ENCODE results near the gene AQP1. TPM values are rescaled to one million over a fixed set of nuclear protein-coding genes. Genes with fewer than 3 reads are reported as not detected.

AQP1 gene
- total and polyA plus RNA-seq, 4 donors: 8.9 to 76.3 (median 23.5) TPM

- H3K4me1 ChIP-seq (ENCODE audit: control insufficient read depth in 4 of 4, insufficient read depth in 4 of 4, low read length in 3 of 4): peaks cover 3 to 16% (median 11%) of the 10 kb centered on the region in 4 donors
- no peaks in the 10 kb centered on the region for H3K9me3 ChIP-seq (ENCODE audit: control insufficient read depth in 4 of 4, low read length in 3 of 4)
- WGBS: 79% methylated on average over 9 of the region's 9 CpGs
- DNase-seq (ENCODE audit: low spot score): no peak
- no peaks in the 10 kb centered on the region for H3K36me3 ChIP-seq (ENCODE audit: control insufficient read depth in 4 of 4, insufficient read depth in 3 of 4, low read depth in 1 of 4, low read length in 3 of 4)
- H3K4me3 ChIP-seq (ENCODE audit: low read depth in 1 of 3, low read length in 3 of 3): no peak overlapping the region
- H3K27ac ChIP-seq (ENCODE audit: low read depth in 1 of 2, low read length in 2 of 2): no peak overlapping the region
- no peak overlapping the region for H3K9ac ChIP-seq (ENCODE audit: low read depth in 1 of 2, low read length in 2 of 2)
- TF ChIP-seq FOXA2 (IDR thresholded peaks at IDR 0.05) (no peak), ATF3 (IDR thresholded peaks at IDR 0.05) (no peak), JUND (IDR thresholded peaks at IDR 0.05) (no peak), NR2F2 (IDR thresholded peaks at IDR 0.05) (no peak), TAF1 (conservative IDR thresholded peaks at IDR 0.05) (no peak), HNF4G (IDR thresholded peaks at IDR 0.05) (no peak), REST (IDR thresholded peaks at IDR 0.05) (no peak), FOXA1 (IDR thresholded peaks at IDR 0.05) (no peak), CTCF (IDR thresholded peaks at IDR 0.05; ENCODE audit: low read depth, low read length, missing input control) (no peak), HNF4A (conservative IDR thresholded peaks at IDR 0.05) (no peak), MAX (IDR thresholded peaks at IDR 0.05) (no peak)
- no peaks in the 10 kb centered on the region for H3K27me3 ChIP-seq (ENCODE audit: control insufficient read depth in 4 of 4, insufficient read depth in 4 of 4, low read length in 3 of 4)
Measured at GRCh38 chr7:30900053-30900452, 11.6 kb upstream of the AQP1 start.

- no peak overlapping the region for H3K27ac ChIP-seq (ENCODE audit: low read depth in 1 of 2, low read length in 2 of 2)
- H3K4me1 ChIP-seq (ENCODE audit: control insufficient read depth in 4 of 4, insufficient read depth in 4 of 4, low read length in 3 of 4): peaks cover 3 to 14% (median 11%) of the 10 kb centered on the region in 4 donors
- 86% methylated on average over 11 of the region's 11 CpGs for whole genome bisulfite sequencing
- H3K27me3 ChIP-seq (ENCODE audit: control insufficient read depth in 4 of 4, insufficient read depth in 4 of 4, low read length in 3 of 4): no peaks in the 10 kb centered on the region
- no peak overlapping the region for H3K9ac ChIP-seq (ENCODE audit: low read depth in 1 of 2, low read length in 2 of 2)
- no peaks in the 10 kb centered on the region for H3K36me3 ChIP-seq (ENCODE audit: control insufficient read depth in 4 of 4, insufficient read depth in 3 of 4, low read depth in 1 of 4, low read length in 3 of 4)
- no peak overlapping the region for H3K4me3 ChIP-seq (ENCODE audit: low read depth in 1 of 3, low read length in 3 of 3)
- DNase-seq (ENCODE audit: low spot score): no peak
- no peaks in the 10 kb centered on the region for H3K9me3 ChIP-seq (ENCODE audit: control insufficient read depth in 4 of 4, low read length in 3 of 4)
- TF ChIP-seq FOXA2 (IDR thresholded peaks at IDR 0.05) (no peak), HNF4A (conservative IDR thresholded peaks at IDR 0.05) (no peak), RXRA (IDR thresholded peaks at IDR 0.05) (no peak), ATF3 (IDR thresholded peaks at IDR 0.05) (no peak), NR2F2 (IDR thresholded peaks at IDR 0.05) (no peak), JUND (IDR thresholded peaks at IDR 0.05) (no peak), GABPA (IDR thresholded peaks at IDR 0.05 in 1 of 2, conservative IDR thresholded peaks at IDR 0.05 in 1 of 2) (no peak), RAD21 (IDR thresholded peaks at IDR 0.05) (no peak), CTCF (IDR thresholded peaks at IDR 0.05; ENCODE audit: low read depth, low read length, missing input control) (no peak), REST (IDR thresholded peaks at IDR 0.05) (no peak), EGR1 (IDR thresholded peaks at IDR 0.05; ENCODE audit: low read depth in 2 of 2) (no peak), TAF1 (conservative IDR thresholded peaks at IDR 0.05) (no peak), ZBTB33 (IDR thresholded peaks at IDR 0.05) (no peak), SP1 (IDR thresholded peaks at IDR 0.05) (no peak)
Measured at GRCh38 chr7:30900803-30901362, 10.8 kb upstream of the AQP1 start.
